ENCODE data around the gene DERL2. TPM values are rescaled to one million over a fixed set of nuclear protein-coding genes. Genes with fewer than 3 reads are reported as not detected.

Gene DERL2
- total RNA-seq, 1 donor from 2014 or later: 83.4 TPM

- Mint-ChIP-seq H3K27me3 (ENCODE audit: unreplicated experiment) (peaks cover 1% of the 10 kb centered on the region), H3K4me1 (ENCODE audit: unreplicated experiment) (no peaks in the 10 kb centered on the region), H3K36me3 (ENCODE audit: low read depth, unreplicated experiment) (no peaks in the 10 kb centered on the region), H3K4me3 (ENCODE audit: unreplicated experiment) (no peak overlapping the region), H3K9me3 (ENCODE audit: unreplicated experiment) (no peaks in the 10 kb centered on the region), H3K27ac (ENCODE audit: unreplicated experiment) (no peak overlapping the region)
- TF ChIP-seq CTCF (IDR thresholded peaks at IDR 0.05; ENCODE audit: unreplicated experiment): no peak
- no peak for DNase-seq (ENCODE audit: low spot score)
Measured at GRCh38 chr17:5511401-5512225, 25.6 kb upstream of the DERL2 start.

- Mint-ChIP-seq H3K4me1 (ENCODE audit: unreplicated experiment) (no peaks in the 10 kb centered on the region), H3K36me3 (ENCODE audit: low read depth, unreplicated experiment) (no peaks in the 10 kb centered on the region), H3K27ac (ENCODE audit: unreplicated experiment) (no peak overlapping the region), H3K9me3 (ENCODE audit: unreplicated experiment) (no peaks in the 10 kb centered on the region), H3K4me3 (ENCODE audit: unreplicated experiment) (no peak overlapping the region), H3K27me3 (ENCODE audit: unreplicated experiment) (peaks cover 1% of the 10 kb centered on the region)
- no peak for TF ChIP-seq CTCF (IDR thresholded peaks at IDR 0.05; ENCODE audit: unreplicated experiment)
- DNase-seq (ENCODE audit: low spot score): no peak
Measured at GRCh38 chr17:5510771-5511170, 24.8 kb upstream of the DERL2 start.

- no peak for TF ChIP-seq CTCF (IDR thresholded peaks at IDR 0.05; ENCODE audit: unreplicated experiment)
- Mint-ChIP-seq H3K27ac (ENCODE audit: unreplicated experiment) (no peak overlapping the region), H3K27me3 (ENCODE audit: unreplicated experiment) (peaks cover 1% of the 10 kb centered on the region), H3K36me3 (ENCODE audit: low read depth, unreplicated experiment) (no peaks in the 10 kb centered on the region), H3K4me3 (ENCODE audit: unreplicated experiment) (no peak overlapping the region), H3K9me3 (ENCODE audit: unreplicated experiment) (no peaks in the 10 kb centered on the region), H3K4me1 (ENCODE audit: unreplicated experiment) (no peaks in the 10 kb centered on the region)
- no peak for DNase-seq (ENCODE audit: low spot score)
Measured at GRCh38 chr17:5509482-5509881, 23.5 kb upstream of the DERL2 start.

GRCh38 chr17:5508810-5509209 is 22.8 kb upstream of the DERL2 start:
- no peak for TF ChIP-seq CTCF (IDR thresholded peaks at IDR 0.05; ENCODE audit: unreplicated experiment)
- H3K4me1 Mint-ChIP-seq (ENCODE audit: unreplicated experiment): no peaks in the 10 kb centered on the region
- DNase-seq (ENCODE audit: low spot score): no peak
- H3K36me3 Mint-ChIP-seq (ENCODE audit: low read depth, unreplicated experiment): no peaks in the 10 kb centered on the region
- peaks cover 1% of the 10 kb centered on the region for H3K27me3 Mint-ChIP-seq (ENCODE audit: unreplicated experiment)
- no peak overlapping the region for H3K27ac Mint-ChIP-seq (ENCODE audit: unreplicated experiment)
- no peak overlapping the region for H3K4me3 Mint-ChIP-seq (ENCODE audit: unreplicated experiment)
- no peaks in the 10 kb centered on the region for H3K9me3 Mint-ChIP-seq (ENCODE audit: unreplicated experiment)

GRCh38 chr17:5506307-5506706 is 20.3 kb upstream of the DERL2 start:
- Mint-ChIP-seq H3K27ac (ENCODE audit: unreplicated experiment) (no peak overlapping the region), H3K4me3 (ENCODE audit: unreplicated experiment) (no peak overlapping the region), H3K9me3 (ENCODE audit: unreplicated experiment) (no peaks in the 10 kb centered on the region), H3K4me1 (ENCODE audit: unreplicated experiment) (peaks cover 3% of the 10 kb centered on the region), H3K27me3 (ENCODE audit: unreplicated experiment) (peaks cover 4% of the 10 kb centered on the region), H3K36me3 (ENCODE audit: low read depth, unreplicated experiment) (peaks cover 8% of the 10 kb centered on the region)
- no peak for DNase-seq (ENCODE audit: low spot score)
- TF ChIP-seq CTCF (IDR thresholded peaks at IDR 0.05; ENCODE audit: unreplicated experiment): no peak
